BJ (cell line): ENCODE measurements around the gene GIT2. TPM values are rescaled to one million over a fixed set of nuclear protein-coding genes. Genes with fewer than 3 reads are reported as not detected.

Source experiments
- CTCF ChIA-PET: fragments of 350-600 bp; formaldehyde crosslinking; extraction: SDS; loops from one replicate; lab custom pipeline; 2021; ENCODE audit warnings: antibody characterized with exemption, inconsistent platforms; lab: Yijun Ruan, JAX
- POLR2A ChIA-PET: fragments of 300-600 bp; sonication (Branson Sonifier 250); formaldehyde crosslinking; extraction: SDS; loops from one replicate; lab custom pipeline; 2021; ENCODE audit warnings: antibody characterized with exemption; lab: Charles Lee
- DNase-seq: peaks from one replicate; pipeline ENCODE4 v3.0.0-alpha.2; 2011; ENCODE audit warnings: low read depth
- H3K27me3 ChIP-seq: 2 replicates; pipeline ENCODE4 v1.6.0; 2011; ENCODE audit warnings: low read length; ENCODE audit not compliant: control insufficient read depth, insufficient read depth
- H3K36me3 ChIP-seq: 2 replicates; pipeline ENCODE4 v1.5.1; 2011; ENCODE audit warnings: low read length; ENCODE audit not compliant: control insufficient read depth, insufficient read depth
- H3K4me3 ChIP-seq: 2 replicates; pipeline ENCODE4 v1.5.1; 2011; ENCODE audit warnings: low read depth, mild to moderate bottlenecking, control low read depth, low read length
- polyA plus RNA-seq: library from polyadenylated mRNA; depleted of rRNA; stranded (reverse); fragments of >200 nt; gene quantifications from 2 replicates; pipeline ENCODE4 v1.2.3, GENCODE V29; 2011
- TF ChIP-seq, protein P1 (sequence below): IDR thresholded peaks from 2 replicates; pipeline ENCODE4 v1.5.1; 2011; ENCODE audit warnings: low read depth, mild to moderate bottlenecking, control low read depth, inconsistent platforms, low read length, moderate library complexity; ENCODE audit not compliant: insufficient read depth

GIT2 gene
- polyA plus RNA-seq, 1 experiment = 49.0 TPM

- no peaks in the 10 kb centered on the region for H3K27me3 ChIP-seq
- TF ChIP-seq, protein P1, sequence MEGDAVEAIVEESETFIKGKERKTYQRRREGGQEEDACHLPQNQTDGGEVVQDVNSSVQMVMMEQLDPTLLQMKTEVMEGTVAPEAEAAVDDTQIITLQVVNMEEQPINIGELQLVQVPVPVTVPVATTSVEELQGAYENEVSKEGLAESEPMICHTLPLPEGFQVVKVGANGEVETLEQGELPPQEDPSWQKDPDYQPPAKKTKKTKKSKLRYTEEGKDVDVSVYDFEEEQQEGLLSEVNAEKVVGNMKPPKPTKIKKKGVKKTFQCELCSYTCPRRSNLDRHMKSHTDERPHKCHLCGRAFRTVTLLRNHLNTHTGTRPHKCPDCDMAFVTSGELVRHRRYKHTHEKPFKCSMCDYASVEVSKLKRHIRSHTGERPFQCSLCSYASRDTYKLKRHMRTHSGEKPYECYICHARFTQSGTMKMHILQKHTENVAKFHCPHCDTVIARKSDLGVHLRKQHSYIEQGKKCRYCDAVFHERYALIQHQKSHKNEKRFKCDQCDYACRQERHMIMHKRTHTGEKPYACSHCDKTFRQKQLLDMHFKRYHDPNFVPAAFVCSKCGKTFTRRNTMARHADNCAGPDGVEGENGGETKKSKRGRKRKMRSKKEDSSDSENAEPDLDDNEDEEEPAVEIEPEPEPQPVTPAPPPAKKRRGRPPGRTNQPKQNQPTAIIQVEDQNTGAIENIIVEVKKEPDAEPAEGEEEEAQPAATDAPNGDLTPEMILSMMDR = no peak
- H3K36me3 ChIP-seq = peaks cover 11% of the 10 kb centered on the region
- ChIA-PET CTCF (interaction anchor here (0.6 to 1.3 kb wide), 2 partner anchors 15 to 36 kb away, joined by 3 to 5 read pairs; no protein-coding TSS in a partner anchor), POLR2A (no interaction called here)
- no peak for DNase-seq
- no peak overlapping the region for H3K4me3 ChIP-seq
These were observed 47.1 kb downstream of the GIT2 start for GRCh38 chr12:109949089-109949488.

DNA sequence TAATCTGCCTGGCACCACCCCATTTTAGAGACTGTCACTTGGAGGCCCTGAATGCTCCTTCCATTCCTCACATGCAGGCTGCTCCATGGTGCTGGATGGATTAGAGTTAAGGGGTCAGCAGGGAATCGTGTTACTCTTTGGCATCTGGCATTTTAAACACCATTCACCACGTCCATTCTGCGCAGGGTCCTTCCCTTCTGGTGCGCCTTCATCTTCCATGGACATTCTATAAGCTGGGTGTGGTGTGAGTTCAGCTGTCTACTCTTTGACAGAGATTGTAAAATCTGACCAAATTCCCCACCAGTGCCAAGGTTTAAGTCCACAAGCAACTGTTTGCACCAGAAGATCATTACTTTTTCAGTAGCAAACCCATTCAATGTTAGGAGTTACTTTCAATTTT is 47.8 kb downstream of the GIT2 start:
- H3K4me3 ChIP-seq = no peak overlapping the region
- no peak for DNase-seq
- CTCF ChIA-PET = interaction anchor here (1.0 to 1.3 kb wide), 2 partner anchors 14 to 45 kb away, joined by 3 read pairs; no protein-coding TSS in a partner anchor
- POLR2A ChIA-PET = interaction anchor here (0.6 kb wide), 1 partner anchor 18 kb away, joined by 4 read pairs; no protein-coding TSS in a partner anchor
- TF ChIP-seq, protein P1 = no peak
- H3K27me3 ChIP-seq = no peaks in the 10 kb centered on the region
- peaks cover 11% of the 10 kb centered on the region for H3K36me3 ChIP-seq

- TF ChIP-seq, protein P1 = no peak
- CTCF ChIA-PET = interaction anchor here (1.0 to 1.5 kb wide), 3 partner anchors 15 to 94 kb away, joined by 3 to 5 read pairs (median 5); no protein-coding TSS in a partner anchor
- H3K4me3 ChIP-seq = no peak overlapping the region
- H3K36me3 ChIP-seq = peaks cover 7% of the 10 kb centered on the region
- POLR2A ChIA-PET = interaction anchor here (0.6 to 0.8 kb wide), 2 partner anchors 18 to 484 kb away, joined by 4 to 9 read pairs; no protein-coding TSS in a partner anchor
- no peaks in the 10 kb centered on the region for H3K27me3 ChIP-seq
- peak; percentile 65 for DNase-seq
These were observed 48.6 kb downstream of the GIT2 start for GRCh38 chr12:109947521-109947920.

GRCh38 chr12:109946913-109947312 is 49.3 kb downstream of the GIT2 start:
- DNase-seq = no peak
- ChIA-PET POLR2A (no interaction called here), CTCF (interaction anchor here (1.3 to 1.5 kb wide), 2 partner anchors 14 to 94 kb away, joined by 5 read pairs; no protein-coding TSS in a partner anchor)
- Histone ChIP-seq H3K4me3 (no peak overlapping the region), H3K27me3 (no peaks in the 10 kb centered on the region), H3K36me3 (peaks cover 3% of the 10 kb centered on the region; the same call in 1 of the 2 replicates)
- TF ChIP-seq, protein P1 = no peak

GRCh38 chr12:109946505-109946904 is 49.7 kb downstream of the GIT2 start:
- POLR2A ChIA-PET = no interaction called here

More at GRCh38 chr12:109946505-109946904, 49.7 kb downstream of the GIT2 start:
- DNase-seq = no peak
- TF ChIP-seq, protein P1 = no peak
- Histone ChIP-seq H3K4me3 (no peak overlapping the region), H3K36me3 (peaks cover 3% of the 10 kb centered on the region; the same call in 1 of the 2 replicates), H3K27me3 (no peaks in the 10 kb centered on the region)
- CTCF ChIA-PET = interaction anchor here (1.3 to 1.5 kb wide), 2 partner anchors 14 to 93 kb away, joined by 5 read pairs; no protein-coding TSS in a partner anchor
